ENCODE measurements around the gene TRMU.

- TF ChIP-seq CTCF (conservative IDR thresholded peaks at IDR 0.05; ENCODE audit: low read depth in 2 of 2) (no peak), CREB1 (CRISPR knock-in tag; IDR thresholded peaks at IDR 0.05; ENCODE audit: low read depth) (no peak)
These were observed 17.9 kb upstream of the TRMU start for GRCh38 chr22:46317646-46318045.

All from GM23338 (cell line).